ENCODE measurements around the gene MYO7B. TPM values are rescaled to one million over a fixed set of nuclear protein-coding genes. Genes with fewer than 3 reads are reported as not detected.
A peak's percentile ranks its signal among the peaks of the same experiment; 100 is the strongest.

MYO7B gene
- total and polyA plus RNA-seq, 9 of the 15 experiments (the other 6 are each of a cell fraction or from before 2014, with no cell fraction given) = 0.08 TPM; not detected in 8

DNA sequence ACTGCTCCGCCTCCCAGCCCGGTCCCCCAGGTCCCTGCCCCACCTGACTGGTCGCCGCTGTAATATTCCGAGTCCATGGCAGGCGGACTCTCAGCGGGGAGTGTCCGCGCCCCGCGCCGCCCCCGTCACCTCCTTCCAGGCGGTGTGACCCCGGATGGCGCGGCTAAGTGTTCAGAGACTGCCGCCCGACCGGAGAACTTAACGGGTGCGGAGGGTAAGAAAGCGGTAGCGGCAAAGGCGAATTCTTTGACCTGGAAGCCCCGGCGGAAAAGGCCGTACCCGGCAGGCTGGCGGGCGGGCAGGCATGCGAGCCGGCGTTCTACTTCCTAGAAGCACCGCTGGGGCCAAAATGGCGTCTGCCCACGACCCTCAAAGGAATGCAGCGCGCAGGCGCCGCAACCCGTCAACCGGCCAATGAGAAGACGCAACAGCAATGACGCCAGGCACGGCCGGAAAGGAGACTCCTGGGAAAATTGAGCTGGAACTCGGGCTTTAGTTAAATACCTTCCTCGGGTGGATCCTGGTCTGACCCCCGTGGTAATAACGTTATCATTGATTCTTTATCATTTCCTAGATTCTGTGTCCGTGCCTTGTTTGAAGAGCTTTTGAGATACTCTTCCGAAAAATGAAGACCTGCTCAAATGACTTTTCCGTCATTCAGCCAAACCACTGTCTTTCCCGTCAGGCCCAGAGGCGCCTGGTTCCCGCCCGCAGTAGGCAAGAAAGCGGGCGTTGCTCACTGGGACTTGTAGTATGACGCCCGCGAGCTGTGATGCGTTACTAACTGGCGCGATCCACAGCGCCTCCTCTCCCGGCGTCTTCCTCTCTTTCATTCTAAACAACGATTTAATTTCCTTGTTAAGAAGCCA is 9.1 kb upstream of the MYO7B start, which contains the start of gene IWS1 (continued):
- TF ChIP-seq, protein P1, sequence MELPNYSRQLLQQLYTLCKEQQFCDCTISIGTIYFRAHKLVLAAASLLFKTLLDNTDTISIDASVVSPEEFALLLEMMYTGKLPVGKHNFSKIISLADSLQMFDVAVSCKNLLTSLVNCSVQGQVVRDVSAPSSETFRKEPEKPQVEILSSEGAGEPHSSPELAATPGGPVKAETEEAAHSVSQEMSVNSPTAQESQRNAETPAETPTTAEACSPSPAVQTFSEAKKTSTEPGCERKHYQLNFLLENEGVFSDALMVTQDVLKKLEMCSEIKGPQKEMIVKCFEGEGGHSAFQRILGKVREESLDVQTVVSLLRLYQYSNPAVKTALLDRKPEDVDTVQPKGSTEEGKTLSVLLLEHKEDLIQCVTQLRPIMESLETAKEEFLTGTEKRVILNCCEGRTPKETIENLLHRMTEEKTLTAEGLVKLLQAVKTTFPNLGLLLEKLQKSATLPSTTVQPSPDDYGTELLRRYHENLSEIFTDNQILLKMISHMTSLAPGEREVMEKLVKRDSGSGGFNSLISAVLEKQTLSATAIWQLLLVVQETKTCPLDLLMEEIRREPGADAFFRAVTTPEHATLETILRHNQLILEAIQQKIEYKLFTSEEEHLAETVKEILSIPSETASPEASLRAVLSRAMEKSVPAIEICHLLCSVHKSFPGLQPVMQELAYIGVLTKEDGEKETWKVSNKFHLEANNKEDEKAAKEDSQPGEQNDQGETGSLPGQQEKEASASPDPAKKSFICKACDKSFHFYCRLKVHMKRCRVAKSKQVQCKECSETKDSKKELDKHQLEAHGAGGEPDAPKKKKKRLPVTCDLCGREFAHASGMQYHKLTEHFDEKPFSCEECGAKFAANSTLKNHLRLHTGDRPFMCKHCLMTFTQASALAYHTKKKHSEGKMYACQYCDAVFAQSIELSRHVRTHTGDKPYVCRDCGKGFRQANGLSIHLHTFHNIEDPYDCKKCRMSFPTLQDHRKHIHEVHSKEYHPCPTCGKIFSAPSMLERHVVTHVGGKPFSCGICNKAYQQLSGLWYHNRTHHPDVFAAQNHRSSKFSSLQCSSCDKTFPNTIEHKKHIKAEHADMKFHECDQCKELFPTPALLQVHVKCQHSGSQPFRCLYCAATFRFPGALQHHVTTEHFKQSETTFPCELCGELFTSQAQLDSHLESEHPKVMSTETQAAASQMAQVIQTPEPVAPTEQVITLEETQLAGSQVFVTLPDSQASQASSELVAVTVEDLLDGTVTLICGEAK (IDR thresholded peaks at IDR 0.05) = peak; percentile 37; the same call in 1 of the 2 replicates
- TF ChIP-seq, protein P1 (CRISPR knock-in tag; IDR thresholded peaks at IDR 0.05) = no peak
- TF ChIP-seq FOXJ2 (tag; IDR thresholded peaks at IDR 0.05) = peak; percentile 45; the same call in 1 of the 2 replicates
- peak; percentile 79 for TF ChIP-seq TAF1 (IDR thresholded peaks at IDR 0.05; ENCODE audit: control insufficient read depth, extremely low read depth, insufficient read depth, low read length, severe bottlenecking)
- no peak; the same call in 1 of the 2 replicates for TF ChIP-seq NBN (IDR thresholded peaks at IDR 0.05; ENCODE audit: low read depth)
- no peak for TF ChIP-seq ZNF324 (CRISPR knock-in tag; IDR thresholded peaks at IDR 0.05)
- TF ChIP-seq, protein P2, sequence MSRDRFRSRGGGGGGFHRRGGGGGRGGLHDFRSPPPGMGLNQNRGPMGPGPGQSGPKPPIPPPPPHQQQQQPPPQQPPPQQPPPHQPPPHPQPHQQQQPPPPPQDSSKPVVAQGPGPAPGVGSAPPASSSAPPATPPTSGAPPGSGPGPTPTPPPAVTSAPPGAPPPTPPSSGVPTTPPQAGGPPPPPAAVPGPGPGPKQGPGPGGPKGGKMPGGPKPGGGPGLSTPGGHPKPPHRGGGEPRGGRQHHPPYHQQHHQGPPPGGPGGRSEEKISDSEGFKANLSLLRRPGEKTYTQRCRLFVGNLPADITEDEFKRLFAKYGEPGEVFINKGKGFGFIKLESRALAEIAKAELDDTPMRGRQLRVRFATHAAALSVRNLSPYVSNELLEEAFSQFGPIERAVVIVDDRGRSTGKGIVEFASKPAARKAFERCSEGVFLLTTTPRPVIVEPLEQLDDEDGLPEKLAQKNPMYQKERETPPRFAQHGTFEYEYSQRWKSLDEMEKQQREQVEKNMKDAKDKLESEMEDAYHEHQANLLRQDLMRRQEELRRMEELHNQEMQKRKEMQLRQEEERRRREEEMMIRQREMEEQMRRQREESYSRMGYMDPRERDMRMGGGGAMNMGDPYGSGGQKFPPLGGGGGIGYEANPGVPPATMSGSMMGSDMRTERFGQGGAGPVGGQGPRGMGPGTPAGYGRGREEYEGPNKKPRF (IDR thresholded peaks at IDR 0.05; ENCODE audit: low read depth, low read length) = no peak
- 0 out of 2 replicates have a peak, but pooled peaks have one; percentile 18 for TF ChIP-seq ZKSCAN1 (IDR thresholded peaks at IDR 0.05; ENCODE audit: low read depth, low read length)
- peak; percentile 59 for TF ChIP-seq PHF20 (IDR thresholded peaks at IDR 0.05; ENCODE audit: partially characterized antibody)
- TF ChIP-seq POLR2B (IDR thresholded peaks at IDR 0.05; ENCODE audit: low read depth, partially characterized antibody) = peak; percentile 72
- TF ChIP-seq, protein P3, sequence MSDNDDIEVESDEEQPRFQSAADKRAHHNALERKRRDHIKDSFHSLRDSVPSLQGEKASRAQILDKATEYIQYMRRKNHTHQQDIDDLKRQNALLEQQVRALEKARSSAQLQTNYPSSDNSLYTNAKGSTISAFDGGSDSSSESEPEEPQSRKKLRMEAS (CRISPR knock-in tag; IDR thresholded peaks at IDR 0.05) = peak; percentile 58; the same call in 1 of the 2 replicates
- TF ChIP-seq ELF2 (CRISPR knock-in tag; IDR thresholded peaks at IDR 0.05) = no peak; the same call in 1 of the 2 replicates
- 0 out of 4 replicates have a peak, but pooled peaks of 1 of the 2 experiments have one; percentile 5 for TF ChIP-seq RCOR1 (IDR thresholded peaks at IDR 0.05; ENCODE audit: borderline replicate concordance in 1 of 2, low read depth in 2 of 2, low read length in 2 of 2)
- no peak for TF ChIP-seq ZFPM2 (CRISPR knock-in tag; IDR thresholded peaks at IDR 0.05)
- no peak for TF ChIP-seq XRCC3 (IDR thresholded peaks at IDR 0.05)
- no peak for TF ChIP-seq MED1 (CRISPR knock-in tag; IDR thresholded peaks at IDR 0.05; ENCODE audit: borderline replicate concordance)

Measured in K562 (cell line).